B cell (primary cell): ENCODE results near the gene FAM149B1.
"Not testable (repeated sequence)": the region's sequence is repeated elsewhere in the genome, so short reads cannot be mapped to it uniquely, and the experiment has no call there.

Source experiments
- CTCF ChIP-seq: fragments of 200-600 bp; IDR thresholded peaks from one replicate; pipeline ENCODE4 v1.8.0; 2022; ENCODE audit warnings: antibody characterized with exemption, mild to moderate bottlenecking
- EZH2 ChIP-seq: IDR thresholded peaks from 2 replicates; pipeline ENCODE4 v1.6.1; 2012; ENCODE audit warnings: borderline replicate concordance, low read depth, mild to moderate bottlenecking, moderate library complexity, low read length; ENCODE audit not compliant: insufficient read depth, poor library complexity, severe bottlenecking

DNA sequence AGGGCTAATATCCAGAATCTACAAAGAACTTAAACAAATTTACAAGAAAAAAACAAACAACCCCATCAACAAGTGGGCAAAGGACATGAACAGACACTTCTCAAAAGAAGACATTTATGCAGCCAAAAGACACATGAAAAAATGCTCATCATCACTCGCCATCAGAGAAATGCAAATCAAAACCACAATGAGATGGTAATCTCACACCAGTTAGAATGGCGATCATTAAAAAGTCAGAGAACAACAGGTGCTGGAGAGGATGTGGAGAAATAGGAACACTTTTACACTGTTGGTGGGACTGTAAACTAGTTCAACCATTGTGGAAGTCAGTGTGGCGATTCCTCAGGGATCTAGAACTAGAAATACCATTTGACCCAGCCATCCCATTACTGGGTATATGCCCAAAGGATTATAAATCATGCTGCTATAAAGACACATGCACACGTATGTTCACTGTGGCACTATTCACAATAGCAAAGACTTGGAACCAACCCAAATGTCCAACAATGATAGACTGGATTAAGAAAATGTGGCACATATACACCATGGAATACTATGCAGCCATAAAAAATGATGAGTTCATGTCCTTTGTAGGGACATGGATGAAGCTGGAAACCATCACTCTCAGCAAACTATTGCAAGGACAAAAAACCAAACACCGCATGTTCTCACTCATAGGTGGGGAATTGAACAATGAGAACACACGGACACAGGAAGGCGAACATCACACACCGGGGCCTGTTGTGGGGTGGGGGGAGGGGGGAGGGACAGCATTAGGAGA, 17.1 kb upstream of the FAM149B1 start:
- TF ChIP-seq CTCF, EZH2: not testable (repeated sequence)
